Karpas-422 (cell line): Measurements from ENCODE around the gene ATP9B. TPM values are rescaled to one million over a fixed set of nuclear protein-coding genes. Genes with fewer than 3 reads are reported as not detected.
A peak's percentile ranks its signal among the peaks of the same experiment; 100 is the strongest.

Source experiments
- DNase-seq: peaks from one replicate; pipeline ENCODE4 v3.0.0-alpha.2; 2015
- H2AFZ ChIP-seq: fragments of 200-600 bp; sonication (generic); 2 replicates; pipeline ENCODE4 v1.6.1; 2014; ENCODE audit warnings: antibody characterized with exemption, low read length, mixed read lengths
- H3K27ac ChIP-seq: fragments of 200-600 bp; sonication (generic); 2 replicates; pipeline ENCODE4 v1.5.1; 2014; ENCODE audit warnings: mild to moderate bottlenecking, low read length, moderate library complexity
- H3K27me3 ChIP-seq: fragments of 200-600 bp; sonication (generic); 2 replicates; pipeline ENCODE4 v1.6.1; 2014; ENCODE audit warnings: low read length, mixed read lengths
- H3K36me3 ChIP-seq: fragments of 200-600 bp; sonication (generic); 2 replicates; pipeline ENCODE4 v1.6.1; 2014; ENCODE audit warnings: low read length, mixed read lengths; ENCODE audit not compliant: insufficient read depth
- H3K4me1 ChIP-seq: fragments of 200-600 bp; sonication (generic); 2 replicates; pipeline ENCODE4 v1.6.1; 2014; ENCODE audit warnings: mild to moderate bottlenecking, low read length, mixed read lengths
- H3K4me2 ChIP-seq: fragments of 200-600 bp; sonication (generic); 2 replicates; pipeline ENCODE4 v1.6.1; 2014; ENCODE audit warnings: low read length, low read depth, mild to moderate bottlenecking; ENCODE audit not compliant: poor library complexity, severe bottlenecking
- H3K4me3 ChIP-seq: fragments of 200-600 bp; sonication (generic); 2 replicates; pipeline ENCODE4 v1.5.1; 2014; ENCODE audit warnings: mild to moderate bottlenecking, antibody characterized with exemption, low read length, mixed read lengths
- H3K79me2 ChIP-seq: fragments of 200-600 bp; sonication (generic); 2 replicates; pipeline ENCODE4 v1.6.1; 2014; ENCODE audit warnings: mild to moderate bottlenecking, low read length, mixed read lengths
- H3K9ac ChIP-seq: fragments of 200-600 bp; sonication (generic); 2 replicates; pipeline ENCODE4 v1.6.0; 2014; ENCODE audit warnings: low read length
- H3K9me2 ChIP-seq: fragments of 200-600 bp; sonication (generic), shearing (Covaris generic); replicated peaks from 2 replicates; pipeline ENCODE4 v1.6.0; 2014; ENCODE audit warnings: mild to moderate bottlenecking, low read length, moderate library complexity; ENCODE audit not compliant: insufficient read depth
- H3K9me3 ChIP-seq: fragments of 300-700, 200-600 bp; sonication (generic); 2 replicates; pipeline ENCODE4 v1.6.1; 2014; ENCODE audit warnings: low read length, mixed read lengths
- H4K20me1 ChIP-seq: fragments of 200-600 bp; sonication (generic); 2 replicates; pipeline ENCODE4 v1.6.1; 2014; ENCODE audit warnings: mild to moderate bottlenecking, antibody characterized with exemption, low read length, low read depth; ENCODE audit not compliant: insufficient read depth
- total RNA-seq: library from RNA; depleted of rRNA; stranded (reverse); fragments of >200 nt; shearing (Covaris generic); gene quantifications from 2 replicates; pipeline ENCODE4 v1.2.3, GENCODE V29; 2014; ENCODE audit warnings: low replicate concordance

The ATP9B gene
- total RNA-seq, 1 experiment from 2014 or later = 65.1 TPM

DNA sequence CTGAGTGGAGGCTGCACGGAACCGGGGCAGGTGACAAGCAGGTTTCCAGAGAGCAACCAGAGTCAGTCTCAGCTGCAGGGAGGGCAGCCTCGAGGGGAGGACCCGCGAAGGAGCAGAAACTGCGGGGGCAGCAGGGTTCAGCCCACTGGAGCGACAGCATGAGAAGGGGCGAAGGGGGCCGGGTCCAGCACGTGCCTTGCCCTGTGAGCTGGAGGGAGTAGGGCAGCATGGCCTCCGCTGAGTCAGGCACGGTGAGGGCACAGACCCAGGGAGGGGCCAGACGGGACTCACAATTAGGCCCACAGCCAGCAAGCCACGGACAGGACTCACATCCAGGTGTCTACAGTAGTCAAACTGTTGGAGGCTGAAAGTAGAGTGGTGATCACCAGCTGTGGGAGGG lies 22.7 kb upstream of the ATP9B start:
- no peak overlapping the region for H3K27ac ChIP-seq
- H3K4me2 ChIP-seq = no peak overlapping the region
- DNase-seq = no peak
- peaks cover 7% of the 10 kb centered on the region; the same call in 1 of the 2 replicates for H3K4me1 ChIP-seq
- no peaks in the 10 kb centered on the region for H3K9me3 ChIP-seq
- H3K4me3 ChIP-seq = no peak overlapping the region
- no peaks in the 10 kb centered on the region for H4K20me1 ChIP-seq
- no peak overlapping the region for H2AFZ ChIP-seq
- no peaks in the 10 kb centered on the region for H3K27me3 ChIP-seq
- H3K36me3 ChIP-seq = no peaks in the 10 kb centered on the region
- no peaks in the 10 kb centered on the region for H3K79me2 ChIP-seq
- no peaks in the 10 kb centered on the region for H3K9me2 ChIP-seq
- H3K9ac ChIP-seq = no peak overlapping the region

DNA sequence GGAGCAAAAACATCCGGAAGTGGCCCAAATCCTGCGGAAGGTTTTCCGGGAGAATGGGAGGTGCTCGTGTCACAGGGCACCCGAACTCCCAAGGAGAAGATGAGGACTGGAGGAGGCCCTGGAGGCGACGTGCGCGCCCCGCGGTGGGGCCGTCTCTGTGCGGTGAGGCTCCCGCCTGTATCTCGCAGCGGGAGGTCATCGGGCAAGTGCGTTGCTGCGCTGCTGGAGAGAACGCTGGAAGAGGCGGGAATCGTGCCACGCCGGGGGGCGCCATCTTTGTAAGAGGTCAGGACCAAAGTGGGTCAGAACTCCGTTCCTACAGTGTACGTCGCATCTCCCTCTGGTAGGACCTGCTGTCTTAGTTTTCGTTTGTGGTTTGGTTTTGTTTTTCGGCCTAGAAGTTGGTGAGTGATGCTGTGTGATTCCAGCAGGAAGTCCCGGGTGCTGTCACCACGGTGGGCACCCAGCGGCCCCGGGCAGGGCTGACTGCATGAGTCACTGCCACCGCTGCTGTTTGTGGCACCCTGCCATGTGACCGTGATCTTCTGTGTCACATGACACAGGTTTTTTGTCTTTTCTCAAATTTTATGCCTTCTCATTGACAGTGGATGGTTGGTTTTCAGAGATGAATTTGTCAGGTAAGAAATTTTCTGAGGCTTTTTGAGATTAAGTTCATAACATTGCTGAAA lies 21.5 kb upstream of the ATP9B start:
- H3K4me2 ChIP-seq = no peak overlapping the region
- H4K20me1 ChIP-seq = no peaks in the 10 kb centered on the region
- peaks cover 5% of the 10 kb centered on the region; the same call in 1 of the 2 replicates for H3K4me1 ChIP-seq
- no peak overlapping the region for H3K4me3 ChIP-seq
- no peak overlapping the region for H3K9ac ChIP-seq
- H3K9me2 ChIP-seq = no peaks in the 10 kb centered on the region
- H2AFZ ChIP-seq = no peak overlapping the region
- H3K27me3 ChIP-seq = no peaks in the 10 kb centered on the region
- no peaks in the 10 kb centered on the region for H3K79me2 ChIP-seq
- no peaks in the 10 kb centered on the region for H3K9me3 ChIP-seq
- H3K36me3 ChIP-seq = no peaks in the 10 kb centered on the region
- H3K27ac ChIP-seq = no peak overlapping the region
- DNase-seq = no peak

DNA sequence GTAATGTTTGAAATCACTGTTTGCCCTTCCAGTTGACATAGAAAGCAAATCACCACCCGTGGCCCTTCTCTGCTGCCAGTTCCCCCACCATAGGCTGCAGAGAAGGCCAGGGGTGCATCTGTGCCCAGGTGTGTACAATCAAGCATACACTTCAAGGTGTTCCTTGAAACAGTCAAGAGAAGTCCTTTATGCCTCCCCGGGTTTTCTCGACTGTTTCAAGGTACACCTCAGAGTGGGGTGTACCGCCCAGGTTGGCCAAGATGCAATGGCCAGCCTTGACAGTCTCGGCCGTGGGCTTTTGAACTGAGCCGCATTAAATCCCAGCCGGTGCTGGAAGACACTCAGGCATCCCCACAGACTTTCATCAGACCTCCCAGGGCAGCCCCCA lies 21.0 kb upstream of the ATP9B start:
- Histone ChIP-seq H3K4me2 (no peak overlapping the region), H3K9ac (no peak overlapping the region), H3K9me3 (no peaks in the 10 kb centered on the region), H4K20me1 (no peaks in the 10 kb centered on the region), H2AFZ (no peak overlapping the region), H3K36me3 (no peaks in the 10 kb centered on the region), H3K9me2 (no peaks in the 10 kb centered on the region), H3K4me1 (peaks cover 4% of the 10 kb centered on the region; the same call in 1 of the 2 replicates), H3K27me3 (no peaks in the 10 kb centered on the region), H3K4me3 (no peak overlapping the region), H3K79me2 (no peaks in the 10 kb centered on the region), H3K27ac (no peak overlapping the region)
- DNase-seq = no peak

DNA sequence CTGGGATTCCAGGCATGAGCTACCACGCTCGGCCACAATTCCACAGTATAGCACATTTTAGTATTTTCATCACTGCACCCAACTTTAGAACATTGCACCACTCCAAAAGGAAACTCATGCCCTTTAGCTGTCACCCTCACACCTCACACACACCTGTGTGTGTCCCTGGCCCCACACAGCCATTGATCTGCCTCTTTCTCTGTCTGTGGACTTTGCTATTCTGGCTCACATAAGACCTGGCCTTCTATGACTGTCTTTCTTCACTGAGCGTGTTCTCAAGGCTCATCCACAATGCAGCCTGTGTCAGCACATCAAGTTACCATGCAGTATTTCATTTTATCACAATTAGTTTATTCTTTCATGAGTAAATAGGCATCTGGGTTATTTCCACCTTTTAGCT lies 19.7 kb upstream of the ATP9B start:
- Histone ChIP-seq H3K27ac (no peak overlapping the region), H2AFZ (no peak overlapping the region), H3K4me3 (no peak overlapping the region), H4K20me1 (no peaks in the 10 kb centered on the region), H3K9me3 (no peaks in the 10 kb centered on the region), H3K9me2 (no peaks in the 10 kb centered on the region), H3K4me1 (no peaks in the 10 kb centered on the region), H3K27me3 (no peaks in the 10 kb centered on the region), H3K9ac (no peak overlapping the region), H3K79me2 (no peaks in the 10 kb centered on the region), H3K36me3 (no peaks in the 10 kb centered on the region), H3K4me2 (no peak overlapping the region)
- no peak for DNase-seq

- H3K36me3 ChIP-seq = no peaks in the 10 kb centered on the region
- H3K27me3 ChIP-seq = no peaks in the 10 kb centered on the region
- no peaks in the 10 kb centered on the region for H3K79me2 ChIP-seq
- no peaks in the 10 kb centered on the region for H3K9me2 ChIP-seq
- no peaks in the 10 kb centered on the region for H4K20me1 ChIP-seq
- H3K4me2 ChIP-seq = no peak overlapping the region
- H3K4me3 ChIP-seq = no peak overlapping the region
- H3K9me3 ChIP-seq = no peaks in the 10 kb centered on the region
- H3K4me1 ChIP-seq = no peaks in the 10 kb centered on the region
- H3K9ac ChIP-seq = no peak overlapping the region
- H3K27ac ChIP-seq = no peak overlapping the region
- no peak overlapping the region for H2AFZ ChIP-seq
- DNase-seq = no peak
Measured at GRCh38 chr18:79050005-79050404, 19.2 kb upstream of the ATP9B start.

GRCh38 chr18:79056827-79057367 lies 12.3 kb upstream of the ATP9B start:
- Histone ChIP-seq H3K9me2 (no peaks in the 10 kb centered on the region), H3K36me3 (no peaks in the 10 kb centered on the region), H2AFZ (no peak overlapping the region), H3K4me3 (no peak overlapping the region), H3K4me2 (peak overlapping the region; percentile 74), H3K27ac (no peak overlapping the region), H4K20me1 (no peaks in the 10 kb centered on the region), H3K79me2 (no peaks in the 10 kb centered on the region), H3K4me1 (peaks cover 41% of the 10 kb centered on the region), H3K9ac (no peak overlapping the region), H3K27me3 (no peaks in the 10 kb centered on the region), H3K9me3 (no peaks in the 10 kb centered on the region)
- no peak for DNase-seq

DNA sequence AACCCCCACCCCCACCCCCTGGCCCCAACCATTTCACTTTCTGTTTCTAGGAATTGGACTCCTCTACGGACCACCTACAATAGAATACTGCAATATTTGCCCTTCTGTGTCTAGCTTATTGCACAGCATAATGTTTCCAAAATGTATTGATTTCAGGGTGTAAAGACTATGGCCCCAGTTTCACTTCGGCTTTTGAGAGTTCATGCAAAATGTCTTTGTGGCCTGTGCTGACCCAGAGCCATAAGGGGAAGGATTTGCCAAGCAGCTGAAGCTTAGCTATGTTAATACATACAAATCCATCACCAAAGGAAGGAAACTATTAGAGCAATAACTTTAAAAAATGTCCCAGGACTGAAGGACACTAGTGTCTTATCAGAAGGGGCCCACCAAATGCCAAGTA lies 11.2 kb upstream of the ATP9B start:
- H3K36me3 ChIP-seq = no peaks in the 10 kb centered on the region
- no peaks in the 10 kb centered on the region for H3K79me2 ChIP-seq
- peaks cover 41% of the 10 kb centered on the region for H3K4me1 ChIP-seq
- peak overlapping the region; percentile 81 for H3K27ac ChIP-seq
- H4K20me1 ChIP-seq = no peaks in the 10 kb centered on the region
- H2AFZ ChIP-seq = peak overlapping the region; percentile 39; the same call in 1 of the 2 replicates
- H3K4me2 ChIP-seq = peak overlapping the region; percentile 74
- peak overlapping the region; percentile 38 for H3K4me3 ChIP-seq
- H3K27me3 ChIP-seq = no peaks in the 10 kb centered on the region
- no peaks in the 10 kb centered on the region for H3K9me3 ChIP-seq
- H3K9me2 ChIP-seq = no peaks in the 10 kb centered on the region
- peak; percentile 92 for DNase-seq
- H3K9ac ChIP-seq = peak overlapping the region; percentile 47

- Histone ChIP-seq H3K4me1 (peaks cover 16% of the 10 kb centered on the region), H3K79me2 (no peaks in the 10 kb centered on the region), H4K20me1 (no peaks in the 10 kb centered on the region), H3K27ac (no peak overlapping the region), H3K9me3 (peaks cover 7% of the 10 kb centered on the region; the same call in 1 of the 2 replicates), H3K27me3 (no peaks in the 10 kb centered on the region), H3K4me2 (no peak overlapping the region), H3K36me3 (no peaks in the 10 kb centered on the region), H3K9me2 (no peaks in the 10 kb centered on the region), H3K4me3 (no peak overlapping the region), H3K9ac (no peak overlapping the region), H2AFZ (no peak overlapping the region)
- DNase-seq = no peak
Measured at GRCh38 chr18:79062806-79063205, 6.4 kb upstream of the ATP9B start.
